ENCODE measurements around the gene AGBL1.
A peak's percentile ranks its signal among the peaks of the same experiment; 100 is the strongest.

Gene AGBL1

GRCh38 chr15:86664581-86664980 is 584.9 kb downstream of the AGBL1 start:
- DNase-seq, result no peak
- TF ChIP-seq GATA1 (IDR thresholded peaks at IDR 0.05; ENCODE audit: low read depth, low read length) (no peak), POLR2A (IDR thresholded peaks at IDR 0.05; ENCODE audit: low read length) (no peak)

- DNase-seq, result no peak
- TF ChIP-seq GATA1 (IDR thresholded peaks at IDR 0.05; ENCODE audit: low read depth, low read length) (no peak), POLR2A (IDR thresholded peaks at IDR 0.05; ENCODE audit: low read length) (no peak)
These were observed 596.3 kb downstream of the AGBL1 start for GRCh38 chr15:86676002-86676401.

GRCh38 chr15:86677278-86677677 is 597.6 kb downstream of the AGBL1 start:
- DNase-seq, result no peak
- TF ChIP-seq POLR2A (IDR thresholded peaks at IDR 0.05; ENCODE audit: low read length) (no peak), GATA1 (IDR thresholded peaks at IDR 0.05; ENCODE audit: low read depth, low read length) (no peak)

DNA sequence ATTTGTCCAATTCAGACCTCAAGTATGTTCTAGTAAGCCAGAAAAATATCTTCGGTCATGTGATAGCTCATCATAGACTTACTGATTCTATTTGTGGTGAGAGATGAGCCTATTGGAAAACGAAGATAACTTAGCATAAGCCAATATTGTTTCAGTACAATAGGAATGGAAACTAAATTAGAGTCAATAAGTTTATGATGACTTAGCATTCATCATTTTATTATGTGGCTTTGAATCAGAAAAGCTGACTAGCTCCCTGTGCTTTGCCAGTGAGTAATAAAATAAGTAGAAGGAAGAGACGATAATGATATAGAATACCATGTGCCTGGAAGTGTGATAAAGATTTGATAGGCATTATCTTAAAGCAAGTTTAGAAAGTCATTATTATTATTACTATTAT is 605.6 kb downstream of the AGBL1 start:
- no peak for DNase-seq
- TF ChIP-seq POLR2A (IDR thresholded peaks at IDR 0.05; ENCODE audit: low read length) (no peak), GATA1 (IDR thresholded peaks at IDR 0.05; ENCODE audit: low read depth, low read length) (no peak)

- TF ChIP-seq POLR2A (IDR thresholded peaks at IDR 0.05; ENCODE audit: low read length) (no peak), GATA1 (IDR thresholded peaks at IDR 0.05; ENCODE audit: low read depth, low read length) (no peak)
- no peak for DNase-seq
These were observed 609.3 kb downstream of the AGBL1 start for GRCh38 chr15:86689006-86689405.

GRCh38 chr15:86690566-86690965 is 610.9 kb downstream of the AGBL1 start:
- DNase-seq, result no peak
- no peak for TF ChIP-seq GATA1 (IDR thresholded peaks at IDR 0.05; ENCODE audit: low read depth, low read length)
- no peak for TF ChIP-seq POLR2A (IDR thresholded peaks at IDR 0.05; ENCODE audit: low read length)

DNA sequence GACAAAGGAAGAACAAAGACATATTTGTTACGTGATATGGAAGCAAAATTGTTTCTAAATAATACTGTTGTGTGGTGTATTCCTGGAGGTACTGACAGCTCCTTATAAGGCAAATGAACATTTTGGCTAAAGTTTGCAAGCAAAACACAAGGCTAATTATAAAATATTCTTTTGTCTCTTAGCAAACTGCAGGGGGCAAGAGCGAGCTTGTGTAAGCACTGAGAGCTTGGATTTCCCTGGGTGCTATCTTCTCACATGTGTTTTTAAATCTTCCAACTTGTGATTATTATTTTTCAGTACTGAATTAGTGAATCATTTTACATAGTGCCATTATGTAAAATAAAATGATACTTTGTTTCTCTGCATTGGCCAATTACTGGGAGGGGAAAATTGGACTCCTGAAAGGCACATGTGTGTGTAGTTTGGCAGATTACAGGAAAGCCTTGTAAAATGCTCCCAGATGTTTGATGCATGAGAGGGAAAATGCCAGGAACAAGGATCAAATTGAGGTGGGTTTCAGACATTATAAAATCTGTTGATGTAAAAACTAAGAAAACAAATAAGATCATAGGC is 611.5 kb downstream of the AGBL1 start:
- TF ChIP-seq POLR2A (IDR thresholded peaks at IDR 0.05; ENCODE audit: low read length) (no peak), GATA1 (IDR thresholded peaks at IDR 0.05; ENCODE audit: low read depth, low read length) (no peak)
- DNase-seq, result peak in 1 of 2 experiments; percentile 1

GRCh38 chr15:86700864-86701610 is 621.4 kb downstream of the AGBL1 start:
- no peak for DNase-seq
- TF ChIP-seq POLR2A (IDR thresholded peaks at IDR 0.05; ENCODE audit: low read length), result no peak
- TF ChIP-seq GATA1 (IDR thresholded peaks at IDR 0.05; ENCODE audit: low read depth, low read length), result no peak

- DNase-seq, result no peak
- no peak for TF ChIP-seq POLR2A (IDR thresholded peaks at IDR 0.05; ENCODE audit: low read length)
- TF ChIP-seq GATA1 (IDR thresholded peaks at IDR 0.05; ENCODE audit: low read depth, low read length), result no peak
These were observed 621.9 kb downstream of the AGBL1 start for GRCh38 chr15:86701611-86701963.

DNA sequence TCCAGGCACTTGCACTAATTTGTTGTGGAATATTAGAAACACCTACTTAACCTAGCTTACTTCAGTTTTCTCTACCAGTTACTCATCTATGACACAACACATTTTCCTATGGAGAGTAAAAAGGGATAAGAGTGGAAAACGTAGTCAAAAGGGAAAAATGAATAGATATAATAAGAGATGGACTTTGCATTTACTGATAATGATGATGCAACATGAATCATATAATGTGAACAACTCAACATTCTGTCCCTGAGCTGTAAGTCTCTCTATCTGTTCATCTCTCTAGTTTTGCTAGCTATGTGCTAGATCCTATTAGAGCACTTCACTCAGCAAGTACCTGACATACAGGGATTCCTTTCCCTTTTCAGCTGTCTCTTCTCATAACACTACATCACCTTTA is 627.1 kb downstream of the AGBL1 start:
- DNase-seq, result no peak
- TF ChIP-seq GATA1 (IDR thresholded peaks at IDR 0.05; ENCODE audit: low read depth, low read length) (no peak), POLR2A (IDR thresholded peaks at IDR 0.05; ENCODE audit: low read length) (no peak)

DNA sequence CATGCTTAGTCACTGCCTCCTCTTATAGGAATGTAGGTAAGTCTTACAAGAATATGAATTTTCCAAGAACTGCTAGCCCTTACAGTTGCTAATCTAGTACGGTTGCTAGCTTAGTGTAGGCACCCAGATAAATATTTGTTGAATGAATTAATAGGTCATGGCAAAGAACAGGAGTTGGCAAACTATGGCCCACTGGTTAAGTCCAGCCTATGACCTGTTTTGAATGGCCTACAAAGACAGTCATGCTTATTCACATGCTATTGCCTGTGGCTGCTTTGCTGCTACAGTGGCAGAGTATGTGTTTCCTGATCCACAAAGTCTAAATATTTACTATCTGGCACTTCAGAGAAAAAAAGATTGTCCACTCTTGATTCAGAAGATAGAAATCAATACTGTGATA is 631.8 kb downstream of the AGBL1 start:
- no peak for TF ChIP-seq GATA1 (IDR thresholded peaks at IDR 0.05; ENCODE audit: low read depth, low read length)
- no peak for TF ChIP-seq POLR2A (IDR thresholded peaks at IDR 0.05; ENCODE audit: low read length)

GRCh38 chr15:86714241-86714640 is 634.6 kb downstream of the AGBL1 start:
- TF ChIP-seq GATA1 (IDR thresholded peaks at IDR 0.05; ENCODE audit: low read depth, low read length) (no peak), POLR2A (IDR thresholded peaks at IDR 0.05; ENCODE audit: low read length) (no peak)

More for the DNA sequence above, 631.8 kb downstream of the AGBL1 start:
- DNase-seq, result no peak

GRCh38 chr15:86725628-86726027 is 646.0 kb downstream of the AGBL1 start:
- TF ChIP-seq GATA1 (IDR thresholded peaks at IDR 0.05; ENCODE audit: low read depth, low read length) (no peak), POLR2A (IDR thresholded peaks at IDR 0.05; ENCODE audit: low read length) (no peak)
- DNase-seq, result no peak

More at GRCh38 chr15:86714241-86714640, 634.6 kb downstream of the AGBL1 start:
- DNase-seq, result no peak

GRCh38 chr15:86735247-86736040 is 655.8 kb downstream of the AGBL1 start:
- TF ChIP-seq GATA1 (IDR thresholded peaks at IDR 0.05; ENCODE audit: low read depth, low read length) (no peak), POLR2A (IDR thresholded peaks at IDR 0.05; ENCODE audit: low read length) (no peak)
- DNase-seq, result no peak
